Measurements from ENCODE around the gene TTC7B. TPM values are rescaled to one million over a fixed set of nuclear protein-coding genes. Genes with fewer than 3 reads are reported as not detected.

TTC7B gene
- total and polyA plus RNA-seq, 2 donors (not counting 1 experiment from before 2014, with no cell fraction given) = 0.36 to 3.2 TPM

DNA sequence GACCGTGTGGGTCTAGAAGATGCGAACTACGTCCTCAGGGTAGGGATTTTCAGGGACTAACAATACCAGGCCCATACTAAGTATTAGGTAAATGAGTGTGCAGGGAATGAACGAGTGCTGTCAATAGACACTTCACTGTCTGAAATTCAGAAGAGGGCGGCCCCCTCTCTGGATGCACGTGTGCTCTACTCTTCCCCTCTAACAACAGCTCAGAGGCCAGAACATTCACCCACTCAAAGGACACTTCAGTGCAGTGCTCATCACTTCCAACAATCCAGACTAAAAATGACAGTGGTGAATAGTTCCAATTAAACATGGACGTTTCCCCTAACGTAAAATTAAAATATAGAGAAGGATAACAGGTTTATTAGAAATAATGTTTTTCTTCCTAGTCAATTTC, 219.5 kb downstream of the TTC7B start:
- no peaks in the 10 kb centered on the region for H3K4me1 ChIP-seq (ENCODE audit: control insufficient read depth in 2 of 2, insufficient read depth in 2 of 2, low read length in 2 of 2)
- ChIA-PET POLR2A (no interaction called here), CTCF (no interaction called here)
- no peaks in the 10 kb centered on the region for H3K4me1 Mint-ChIP-seq
- no peak overlapping the region for H3K9ac ChIP-seq (ENCODE audit: low read length)
- H3K79me2 ChIP-seq (ENCODE audit: control insufficient read depth, insufficient read depth, low read length) = no peaks in the 10 kb centered on the region
- H3K27ac ChIP-seq (ENCODE audit: low read length in 2 of 2) = no peak overlapping the region
- ATAC-seq (ENCODE audit: low read depth) (no peak), DNase-seq (no peak)
- H3K27ac Mint-ChIP-seq = no peak overlapping the region
- no peaks in the 10 kb centered on the region for H3K9me3 Mint-ChIP-seq (ENCODE audit: insufficient read depth)
- H2AFZ ChIP-seq (ENCODE audit: insufficient read depth, low read depth, low read length, poor library complexity, severe bottlenecking) = no peak overlapping the region
- no peak overlapping the region for H3K4me3 Mint-ChIP-seq
- no peak overlapping the region for H3K4me3 ChIP-seq (ENCODE audit: control extremely low read depth in 1 of 5, extremely low read depth in 1 of 5, insufficient read depth in 1 of 5, low read depth in 2 of 5, low read length in 4 of 5)
- H4K20me1 ChIP-seq (ENCODE audit: control insufficient read depth, insufficient read depth, low read length, poor library complexity, severe bottlenecking) = no peaks in the 10 kb centered on the region
- no peaks in the 10 kb centered on the region for H3K9me3 ChIP-seq (ENCODE audit: control extremely low read depth in 1 of 3, control insufficient read depth in 2 of 3, insufficient read depth in 1 of 3, low read length in 2 of 3)
- no peaks in the 10 kb centered on the region for H3K36me3 ChIP-seq (replicated peaks in 1 of 2; ENCODE audit: control extremely low read depth in 1 of 2, control insufficient read depth in 1 of 2, extremely low read depth in 1 of 2, insufficient read depth in 2 of 2, low read length in 1 of 2)
- peaks cover 6% of the 10 kb centered on the region for H3K27me3 Mint-ChIP-seq
- no peak overlapping the region for H3K4me2 ChIP-seq (replicated peaks; ENCODE audit: low read depth, low read length, poor library complexity, severe bottlenecking)
- intact Hi-C loops (cut with micrococcal nuclease) = no loop called here
- WGBS (ENCODE audit: insufficient coverage) = 92% methylated on average over 2 of the region's 8 CpGs
- no peaks in the 10 kb centered on the region for H3K27me3 ChIP-seq (replicated peaks in 1 of 4; ENCODE audit: control extremely low read depth in 1 of 4, control insufficient read depth in 3 of 4, insufficient read depth in 4 of 4, low read length in 3 of 4)
- TF ChIP-seq, protein P1, sequence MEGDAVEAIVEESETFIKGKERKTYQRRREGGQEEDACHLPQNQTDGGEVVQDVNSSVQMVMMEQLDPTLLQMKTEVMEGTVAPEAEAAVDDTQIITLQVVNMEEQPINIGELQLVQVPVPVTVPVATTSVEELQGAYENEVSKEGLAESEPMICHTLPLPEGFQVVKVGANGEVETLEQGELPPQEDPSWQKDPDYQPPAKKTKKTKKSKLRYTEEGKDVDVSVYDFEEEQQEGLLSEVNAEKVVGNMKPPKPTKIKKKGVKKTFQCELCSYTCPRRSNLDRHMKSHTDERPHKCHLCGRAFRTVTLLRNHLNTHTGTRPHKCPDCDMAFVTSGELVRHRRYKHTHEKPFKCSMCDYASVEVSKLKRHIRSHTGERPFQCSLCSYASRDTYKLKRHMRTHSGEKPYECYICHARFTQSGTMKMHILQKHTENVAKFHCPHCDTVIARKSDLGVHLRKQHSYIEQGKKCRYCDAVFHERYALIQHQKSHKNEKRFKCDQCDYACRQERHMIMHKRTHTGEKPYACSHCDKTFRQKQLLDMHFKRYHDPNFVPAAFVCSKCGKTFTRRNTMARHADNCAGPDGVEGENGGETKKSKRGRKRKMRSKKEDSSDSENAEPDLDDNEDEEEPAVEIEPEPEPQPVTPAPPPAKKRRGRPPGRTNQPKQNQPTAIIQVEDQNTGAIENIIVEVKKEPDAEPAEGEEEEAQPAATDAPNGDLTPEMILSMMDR (IDR thresholded peaks at IDR 0.05) = no peak
- no peak for TF ChIP-seq EZH2 (IDR thresholded peaks at IDR 0.05; ENCODE audit: borderline replicate concordance, insufficient read depth, low read depth, low read length, poor library complexity, severe bottlenecking)

GRCh38 chr14:90593254-90594040, 222.8 kb downstream of the TTC7B start:
- Histone ChIP-seq H3K79me2 (ENCODE audit: control insufficient read depth, insufficient read depth, low read length) (no peaks in the 10 kb centered on the region), H3K9me3 (ENCODE audit: control extremely low read depth in 1 of 3, control insufficient read depth in 2 of 3, insufficient read depth in 1 of 3, low read length in 2 of 3) (no peaks in the 10 kb centered on the region), H3K9ac (ENCODE audit: low read length) (no peak overlapping the region), H3K4me3 (ENCODE audit: control extremely low read depth in 1 of 5, extremely low read depth in 1 of 5, insufficient read depth in 1 of 5, low read depth in 2 of 5, low read length in 4 of 5) (no peak overlapping the region), H4K20me1 (ENCODE audit: control insufficient read depth, insufficient read depth, low read length, poor library complexity, severe bottlenecking) (no peaks in the 10 kb centered on the region), H3K4me1 (ENCODE audit: control insufficient read depth in 2 of 2, insufficient read depth in 2 of 2, low read length in 2 of 2) (no peaks in the 10 kb centered on the region), H3K27ac (ENCODE audit: low read length in 2 of 2) (no peak overlapping the region), H3K36me3 (replicated peaks in 1 of 2; ENCODE audit: control extremely low read depth in 1 of 2, control insufficient read depth in 1 of 2, extremely low read depth in 1 of 2, insufficient read depth in 2 of 2, low read length in 1 of 2) (no peaks in the 10 kb centered on the region), H3K27me3 (replicated peaks in 1 of 4; ENCODE audit: control extremely low read depth in 1 of 4, control insufficient read depth in 3 of 4, insufficient read depth in 4 of 4, low read length in 3 of 4) (no peaks in the 10 kb centered on the region), H2AFZ (ENCODE audit: insufficient read depth, low read depth, low read length, poor library complexity, severe bottlenecking) (no peak overlapping the region), H3K4me2 (replicated peaks; ENCODE audit: low read depth, low read length, poor library complexity, severe bottlenecking) (no peak overlapping the region)
- WGBS (ENCODE audit: insufficient coverage) = 97% methylated on average over 18 of the region's 25 CpGs
- Mint-ChIP-seq H3K4me1 (no peaks in the 10 kb centered on the region), H3K27me3 (no peaks in the 10 kb centered on the region), H3K4me3 (no peak overlapping the region), H3K27ac (no peak overlapping the region), H3K9me3 (ENCODE audit: insufficient read depth) (no peaks in the 10 kb centered on the region)
- POLR2A ChIA-PET = no interaction called here
- no peak for TF ChIP-seq EZH2 (IDR thresholded peaks at IDR 0.05; ENCODE audit: borderline replicate concordance, insufficient read depth, low read depth, low read length, poor library complexity, severe bottlenecking)
- TF ChIP-seq, protein P1 (IDR thresholded peaks at IDR 0.05) = no peak
- CTCF ChIA-PET = no interaction called here
- ATAC-seq (ENCODE audit: low read depth) (no peak), DNase-seq (no peak)
- intact Hi-C loops (cut with micrococcal nuclease) = no loop called here
